ENCODE measurements around the gene NPBWR2. TPM values are rescaled to one million over a fixed set of nuclear protein-coding genes. Genes with fewer than 3 reads are reported as not detected.

NPBWR2 gene
- total RNA-seq, 4 donors from 2014 or later, result not detected

DNA sequence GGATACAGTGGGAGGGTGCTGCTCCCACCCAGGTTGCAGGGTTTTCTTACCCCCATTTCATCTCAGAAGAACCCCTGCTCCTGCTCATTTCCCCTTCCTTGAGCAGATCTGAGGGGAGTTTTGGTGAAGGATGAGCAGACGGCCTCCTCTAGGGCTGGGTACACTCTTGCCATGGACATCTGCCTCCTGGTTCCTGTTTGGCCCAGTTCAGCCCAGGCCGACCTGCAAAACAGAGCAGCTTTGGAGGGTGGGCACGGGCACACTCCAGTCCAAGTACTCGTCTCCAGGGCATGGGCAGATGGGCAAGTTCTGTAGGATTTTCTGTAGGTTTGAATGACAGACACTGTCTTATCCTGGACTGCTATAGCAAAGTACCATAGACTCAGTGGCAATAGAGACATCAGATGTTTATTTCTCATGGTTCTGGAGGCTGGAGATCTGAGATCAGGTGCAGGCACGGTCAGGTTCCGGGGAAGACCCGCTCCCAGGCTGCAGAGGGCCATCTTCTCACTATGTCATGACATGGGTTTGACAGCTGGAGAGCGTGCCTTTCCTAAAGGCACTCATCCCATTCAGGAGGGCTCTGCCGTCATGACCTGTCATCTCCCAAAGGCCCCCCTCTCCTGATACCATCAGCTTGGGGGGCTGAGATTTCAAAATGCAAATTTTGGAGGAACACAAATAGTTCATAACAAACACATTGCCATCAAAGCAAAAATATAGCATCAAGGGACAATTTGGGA is 6.2 kb downstream of the NPBWR2 start:
- Histone ChIP-seq H3K27me3 (peaks cover 4 to 15% of the 10 kb centered on the region in 2 donors), H3K9me3 (no peaks in the 10 kb centered on the region), H3K36me3 (no peaks in the 10 kb centered on the region), H3K4me3 (no peak overlapping the region), H3K27ac (no peak overlapping the region), H3K4me1 (peaks cover 0 to 6% of the 10 kb centered on the region in 2 donors)
- TF ChIP-seq, protein P1, sequence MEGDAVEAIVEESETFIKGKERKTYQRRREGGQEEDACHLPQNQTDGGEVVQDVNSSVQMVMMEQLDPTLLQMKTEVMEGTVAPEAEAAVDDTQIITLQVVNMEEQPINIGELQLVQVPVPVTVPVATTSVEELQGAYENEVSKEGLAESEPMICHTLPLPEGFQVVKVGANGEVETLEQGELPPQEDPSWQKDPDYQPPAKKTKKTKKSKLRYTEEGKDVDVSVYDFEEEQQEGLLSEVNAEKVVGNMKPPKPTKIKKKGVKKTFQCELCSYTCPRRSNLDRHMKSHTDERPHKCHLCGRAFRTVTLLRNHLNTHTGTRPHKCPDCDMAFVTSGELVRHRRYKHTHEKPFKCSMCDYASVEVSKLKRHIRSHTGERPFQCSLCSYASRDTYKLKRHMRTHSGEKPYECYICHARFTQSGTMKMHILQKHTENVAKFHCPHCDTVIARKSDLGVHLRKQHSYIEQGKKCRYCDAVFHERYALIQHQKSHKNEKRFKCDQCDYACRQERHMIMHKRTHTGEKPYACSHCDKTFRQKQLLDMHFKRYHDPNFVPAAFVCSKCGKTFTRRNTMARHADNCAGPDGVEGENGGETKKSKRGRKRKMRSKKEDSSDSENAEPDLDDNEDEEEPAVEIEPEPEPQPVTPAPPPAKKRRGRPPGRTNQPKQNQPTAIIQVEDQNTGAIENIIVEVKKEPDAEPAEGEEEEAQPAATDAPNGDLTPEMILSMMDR (IDR thresholded peaks at IDR 0.05), result no peak
- TF ChIP-seq POLR2A (IDR thresholded peaks at IDR 0.05), result no peak
- no peak for DNase-seq
- intact Hi-C loops (cut with DNase I; ENCODE audit: low total_unique reads), result no loop called here

DNA sequence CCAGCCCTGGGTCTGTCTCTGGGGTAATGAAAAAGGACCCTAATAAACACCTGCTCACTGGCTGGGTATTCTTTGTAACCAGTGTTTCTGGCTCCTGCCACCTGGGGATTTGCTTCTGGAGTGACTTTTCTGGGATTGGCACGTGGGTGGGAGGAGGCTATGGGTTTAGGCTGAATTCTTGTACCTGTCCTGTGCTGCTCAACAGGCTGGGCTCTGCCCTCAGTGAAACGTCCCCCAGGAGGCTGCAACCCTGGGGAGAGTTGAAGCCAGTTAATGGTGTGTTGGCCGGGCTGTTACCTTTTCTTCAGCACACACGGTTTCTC is 6.8 kb downstream of the NPBWR2 start:
- Histone ChIP-seq H3K27ac (no peak overlapping the region), H3K27me3 (peaks cover 4 to 15% of the 10 kb centered on the region in 2 donors), H3K9me3 (no peaks in the 10 kb centered on the region), H3K4me3 (no peak overlapping the region), H3K4me1 (peaks cover 0 to 6% of the 10 kb centered on the region in 2 donors), H3K36me3 (no peaks in the 10 kb centered on the region)
- TF ChIP-seq POLR2A (IDR thresholded peaks at IDR 0.05), result no peak
- TF ChIP-seq, protein P1 (IDR thresholded peaks at IDR 0.05), result no peak
- intact Hi-C loops (cut with DNase I; ENCODE audit: low total_unique reads), result no loop called here
- DNase-seq, result no peak

DNA sequence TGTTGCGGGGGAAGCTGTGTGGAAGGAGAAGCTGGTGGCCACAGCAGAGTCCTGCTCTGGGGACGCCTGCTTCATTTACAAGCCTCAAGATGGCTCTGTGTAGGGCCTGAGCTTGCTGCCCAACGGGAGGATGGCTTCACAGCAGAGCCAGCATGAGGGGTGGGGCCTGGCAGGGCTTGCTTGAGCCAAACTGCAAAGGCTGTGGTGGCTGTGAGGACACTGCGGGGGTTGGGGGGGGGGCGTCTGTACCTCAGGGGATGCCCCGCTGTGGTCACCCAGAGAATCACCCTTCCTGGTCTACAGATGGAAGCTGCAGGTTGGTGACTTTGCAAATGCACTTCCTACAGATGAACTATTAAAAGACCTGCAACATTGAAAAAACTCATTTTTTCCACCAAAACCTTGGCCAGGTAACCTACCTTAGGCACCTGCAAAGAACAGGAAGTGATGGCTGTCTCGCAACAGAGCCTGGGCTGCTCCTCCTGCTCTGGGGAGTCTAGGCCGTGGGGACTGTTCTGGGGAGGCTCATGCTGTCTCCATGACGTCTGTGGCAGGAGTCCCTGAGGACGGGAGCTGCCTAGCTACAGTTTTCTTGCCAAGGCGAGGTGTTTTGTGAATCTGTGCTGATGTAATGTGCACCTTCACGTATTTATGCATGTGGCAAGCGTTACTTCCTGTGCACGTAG is 7.3 kb downstream of the NPBWR2 start:
- Histone ChIP-seq H3K4me1 (peaks cover 0 to 6% of the 10 kb centered on the region in 2 donors), H3K27me3 (peaks cover 4 to 15% of the 10 kb centered on the region in 2 donors), H3K27ac (no peak overlapping the region), H3K9me3 (no peaks in the 10 kb centered on the region), H3K36me3 (no peaks in the 10 kb centered on the region), H3K4me3 (no peak overlapping the region)
- TF ChIP-seq, protein P1 (IDR thresholded peaks at IDR 0.05), result no peak
- TF ChIP-seq POLR2A (IDR thresholded peaks at IDR 0.05), result no peak
- DNase-seq, result no peak
- intact Hi-C loops (cut with DNase I; ENCODE audit: low total_unique reads), result no loop called here

DNA sequence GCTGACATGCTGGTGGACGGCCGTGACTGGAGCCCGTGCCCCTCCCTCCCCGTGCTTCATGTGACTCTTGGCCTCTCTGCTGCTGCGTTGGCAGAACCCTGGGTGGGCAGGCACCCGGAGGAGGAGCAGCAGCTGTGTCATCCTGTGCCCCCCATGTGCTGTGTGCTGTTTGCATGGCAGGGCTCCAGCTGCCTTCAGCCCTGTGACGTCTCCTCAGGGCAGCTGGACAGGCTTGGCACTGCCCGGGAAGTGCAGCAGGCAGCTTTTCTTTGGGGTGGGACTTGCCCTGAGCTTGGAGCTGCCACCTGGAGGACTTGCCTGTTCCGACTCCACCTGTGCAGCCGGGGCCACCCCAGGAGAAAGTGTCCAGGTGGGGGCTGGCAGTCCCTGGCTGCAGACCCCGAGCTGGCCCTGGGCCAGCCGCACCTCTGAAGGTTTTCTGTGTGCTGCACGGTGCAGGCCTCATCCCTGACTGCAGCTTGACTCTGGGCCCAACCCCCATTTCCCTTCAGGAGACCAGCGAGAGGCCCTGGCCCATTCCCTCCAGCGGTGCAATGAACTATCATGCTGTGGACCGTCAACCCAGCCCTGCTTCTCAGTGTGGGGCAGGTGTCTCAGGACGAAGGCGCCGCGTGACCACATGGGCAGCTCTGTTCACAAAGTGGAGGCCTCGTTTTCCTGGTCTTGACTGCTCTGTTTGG is 8.1 kb downstream of the NPBWR2 start:
- TF ChIP-seq, protein P1 (IDR thresholded peaks at IDR 0.05), result no peak
- TF ChIP-seq POLR2A (IDR thresholded peaks at IDR 0.05), result no peak
- H3K4me3 ChIP-seq, result no peak overlapping the region
- peaks cover 4 to 15% of the 10 kb centered on the region in 2 donors for H3K27me3 ChIP-seq
- no peaks in the 10 kb centered on the region for H3K9me3 ChIP-seq
- intact Hi-C loops (cut with DNase I; ENCODE audit: low total_unique reads), result no loop called here
- no peak for DNase-seq
- no peaks in the 10 kb centered on the region for H3K36me3 ChIP-seq
- H3K27ac ChIP-seq, result no peak overlapping the region
- peaks cover 0 to 6% of the 10 kb centered on the region in 2 donors for H3K4me1 ChIP-seq
